Left lung (tissue), 10 donors: Measurements from ENCODE around the gene ZCCHC2. TPM values are rescaled to one million over a fixed set of nuclear protein-coding genes. Genes with fewer than 3 reads are reported as not detected.

Experiments
- ATAC-seq: fragments of 200-7000 bp; cut with Tn5 transposase; one replicate; pipeline ENCODE4 v1.9.1; 2020; ENCODE audit warnings: moderate library complexity
- DNase-seq, 4 donors: peaks; one replicate each; pipeline ENCODE4 v3.0.0-alpha.2; 2013 to 2020
- H3K27ac ChIP-seq, 2 donors: fragments of 200-600 bp; sonication (generic) in 1 of 2; one replicate each; pipeline versions ENCODE4 v1.5.0 to v1.8.0; 2020 to 2021
- H3K27me3 ChIP-seq, 2 donors: fragments of 200-600 bp; sonication (generic) in 1 of 2; one replicate each; pipeline versions ENCODE4 v1.5.0 to v1.8.0; 2020 to 2021
- H3K36me3 ChIP-seq, 2 donors: fragments of 200-600 bp; sonication (generic) in 1 of 2; one replicate each; pipeline versions ENCODE4 v1.5.0 to v1.8.0; 2020 to 2021
- H3K4me1 ChIP-seq, 2 donors: fragments of 200-600 bp; one replicate each; pipeline ENCODE4 v1.8.0; 2021
- H3K4me3 ChIP-seq, 2 donors: fragments of 200-600 bp; sonication (generic) in 1 of 2; one replicate each; pipeline versions ENCODE4 v1.5.0 to v1.8.0; 2020 to 2021; ENCODE audit warnings: mild to moderate bottlenecking in 1 of 2
- H3K9me3 ChIP-seq, 2 donors: fragments of 200-600 bp; sonication (generic) in 1 of 2; one replicate each; pipeline versions ENCODE4 v1.5.0 to v1.8.0; 2020 to 2021
- intact Hi-C, 2 donors: fragments of 100-400 bp; cut with DNase I; formaldehyde crosslinking; loops; one replicate each; pipeline versions ENCODE4 v1.11.2 to v1.14.2; 2022
- polyA plus RNA-seq, 6 donors: library from polyadenylated mRNA; unstranded; fragments of 120-200 nt; gene quantifications; one replicate each; pipeline ENCODE4 v1.2.1, GENCODE V29; 2013; ENCODE audit not compliant: insufficient read length in 6 of 6
- total RNA-seq, 2 donors: library from RNA; stranded (reverse); fragmentation: NEBNext Ultra II Directional; extraction: Animal tissue kit (Norgen Biotek cat#: 25700); gene quantifications; one replicate each; pipeline ENCODE4 v1.2.1, GENCODE V29; 2021
- TF ChIP-seq, protein P1 (sequence below), 2 donors: fragments of 200-600 bp; sonication (generic) in 1 of 2; IDR thresholded peaks; one replicate each; pipeline versions ENCODE4 v1.5.0 to v1.8.0; 2021; ENCODE audit warnings: antibody characterized with exemption in 2 of 2
- donor health status: DM: no; HTN: yes; CAD: no.
- donor health status: DM: no; HTN: no; CAD: no.

Gene ZCCHC2
- total and polyA plus RNA-seq, 8 donors: 14.9 to 34.5 (median 17.0) TPM

DNA sequence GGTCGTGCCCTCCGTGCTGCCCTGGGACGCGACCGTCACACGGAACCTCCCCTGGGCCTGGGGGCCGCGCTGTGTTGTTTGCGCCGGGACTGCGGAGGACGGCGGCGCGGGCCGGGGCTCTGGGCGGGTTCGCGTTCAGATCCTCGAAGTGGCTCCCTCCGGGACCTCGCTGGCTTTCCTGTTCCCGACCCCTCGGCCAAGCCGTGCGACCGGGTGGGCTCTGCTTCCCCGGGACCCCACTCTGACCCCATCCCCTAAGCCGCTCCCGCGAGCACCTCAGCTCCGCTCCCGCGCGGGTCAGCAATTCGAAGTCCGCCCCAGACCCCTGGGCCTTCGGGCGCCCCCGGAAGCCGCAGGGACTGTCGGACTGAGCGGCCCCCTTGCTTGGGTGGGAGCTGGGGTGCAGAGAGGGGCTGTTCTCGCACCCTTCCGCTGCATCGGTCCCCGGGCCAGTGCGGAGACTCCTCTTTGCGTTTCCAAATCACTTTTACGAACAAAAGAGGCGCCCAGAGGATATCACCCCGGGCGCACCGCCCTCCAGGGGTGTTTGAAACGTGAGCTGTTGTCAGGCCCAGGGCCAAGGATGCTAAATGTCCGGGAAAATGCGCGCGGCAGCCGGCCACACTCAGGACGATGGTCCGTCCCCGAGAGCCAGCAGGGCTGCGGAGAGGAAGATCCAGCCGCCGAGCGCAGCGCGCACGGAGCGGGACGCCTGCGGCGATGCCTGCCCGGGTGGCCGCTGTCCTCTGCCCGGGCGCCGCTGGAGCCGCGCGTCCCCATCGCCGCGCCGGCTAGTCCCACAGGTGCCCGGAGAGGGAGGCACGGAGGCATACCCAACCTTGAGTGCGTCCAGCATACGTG is 73.5 kb downstream of the ZCCHC2 start:
- TF ChIP-seq, protein P1, sequence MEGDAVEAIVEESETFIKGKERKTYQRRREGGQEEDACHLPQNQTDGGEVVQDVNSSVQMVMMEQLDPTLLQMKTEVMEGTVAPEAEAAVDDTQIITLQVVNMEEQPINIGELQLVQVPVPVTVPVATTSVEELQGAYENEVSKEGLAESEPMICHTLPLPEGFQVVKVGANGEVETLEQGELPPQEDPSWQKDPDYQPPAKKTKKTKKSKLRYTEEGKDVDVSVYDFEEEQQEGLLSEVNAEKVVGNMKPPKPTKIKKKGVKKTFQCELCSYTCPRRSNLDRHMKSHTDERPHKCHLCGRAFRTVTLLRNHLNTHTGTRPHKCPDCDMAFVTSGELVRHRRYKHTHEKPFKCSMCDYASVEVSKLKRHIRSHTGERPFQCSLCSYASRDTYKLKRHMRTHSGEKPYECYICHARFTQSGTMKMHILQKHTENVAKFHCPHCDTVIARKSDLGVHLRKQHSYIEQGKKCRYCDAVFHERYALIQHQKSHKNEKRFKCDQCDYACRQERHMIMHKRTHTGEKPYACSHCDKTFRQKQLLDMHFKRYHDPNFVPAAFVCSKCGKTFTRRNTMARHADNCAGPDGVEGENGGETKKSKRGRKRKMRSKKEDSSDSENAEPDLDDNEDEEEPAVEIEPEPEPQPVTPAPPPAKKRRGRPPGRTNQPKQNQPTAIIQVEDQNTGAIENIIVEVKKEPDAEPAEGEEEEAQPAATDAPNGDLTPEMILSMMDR (IDR thresholded peaks at IDR 0.05): no peak
- H3K27me3 ChIP-seq: peaks cover 22 to 40% of the 10 kb centered on the region in 2 donors
- no peaks in the 10 kb centered on the region for H3K36me3 ChIP-seq
- intact Hi-C loops: no loop called here
- peaks cover 0 to 15% of the 10 kb centered on the region in 2 donors for H3K4me1 ChIP-seq
- H3K27ac ChIP-seq: no peak overlapping the region
- DNase-seq (no peak), ATAC-seq (no peak)
- peak overlapping the region in 1 of 2 donors; percentile 17 for H3K4me3 ChIP-seq
- no peaks in the 10 kb centered on the region for H3K9me3 ChIP-seq

DNA sequence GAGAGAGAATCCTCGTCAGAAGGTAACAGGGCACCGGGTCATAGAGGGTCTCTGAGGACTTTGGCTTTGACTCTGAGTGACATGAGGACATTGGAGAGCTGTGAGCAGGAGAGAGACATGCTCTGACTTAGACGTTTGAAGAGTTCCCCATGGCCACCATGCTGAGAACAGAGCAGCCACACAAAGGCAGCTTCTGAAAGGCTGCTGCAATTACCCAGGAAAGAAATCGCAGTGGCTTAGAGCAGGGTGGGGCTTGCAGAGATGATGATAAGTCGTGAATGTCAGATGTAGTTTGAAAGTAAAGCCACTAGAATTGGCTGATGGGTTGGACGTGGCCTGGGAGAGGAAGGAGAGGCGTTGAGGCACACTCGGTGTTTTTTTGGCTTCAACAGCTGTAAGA is 79.0 kb downstream of the ZCCHC2 start:
- ATAC-seq (no peak), DNase-seq (no peak)
- intact Hi-C loops: no loop called here
- H3K27me3 ChIP-seq: peaks cover 8 to 32% of the 10 kb centered on the region in 2 donors
- H3K4me3 ChIP-seq: no peak overlapping the region
- H3K9me3 ChIP-seq: no peaks in the 10 kb centered on the region
- H3K4me1 ChIP-seq: peaks cover 0 to under 1% of the 10 kb centered on the region in 2 donors
- TF ChIP-seq, protein P1 (IDR thresholded peaks at IDR 0.05): no peak
- H3K27ac ChIP-seq: no peak overlapping the region
- H3K36me3 ChIP-seq: no peaks in the 10 kb centered on the region

DNA sequence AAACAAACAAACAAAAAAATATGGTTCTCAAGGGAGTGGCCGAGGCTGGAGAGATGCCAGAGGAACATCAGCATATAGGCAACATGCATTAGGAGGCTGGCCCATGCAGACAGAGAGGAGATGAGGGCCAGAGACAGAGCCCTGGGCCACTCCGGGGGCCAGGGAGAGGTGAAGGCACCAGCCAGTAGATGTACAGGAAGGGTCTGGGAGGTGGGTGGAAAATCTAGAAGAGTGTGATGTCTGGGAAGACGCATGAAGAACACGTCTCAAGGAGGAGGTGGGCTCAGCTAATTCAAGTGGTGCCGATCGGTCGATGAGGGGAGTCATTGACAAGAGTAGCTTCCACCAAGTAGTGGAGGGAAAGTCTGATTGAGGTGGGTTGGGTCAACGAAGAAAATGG is 79.9 kb downstream of the ZCCHC2 start:
- TF ChIP-seq, protein P1 (IDR thresholded peaks at IDR 0.05): no peak
- Histone ChIP-seq H3K9me3 (no peaks in the 10 kb centered on the region), H3K4me1 (no peaks in the 10 kb centered on the region), H3K27ac (no peak overlapping the region), H3K4me3 (no peak overlapping the region), H3K27me3 (peaks cover 0 to 23% of the 10 kb centered on the region in 2 donors), H3K36me3 (no peaks in the 10 kb centered on the region)
- DNase-seq (no peak), ATAC-seq (no peak)
- intact Hi-C loops: no loop called here

DNA sequence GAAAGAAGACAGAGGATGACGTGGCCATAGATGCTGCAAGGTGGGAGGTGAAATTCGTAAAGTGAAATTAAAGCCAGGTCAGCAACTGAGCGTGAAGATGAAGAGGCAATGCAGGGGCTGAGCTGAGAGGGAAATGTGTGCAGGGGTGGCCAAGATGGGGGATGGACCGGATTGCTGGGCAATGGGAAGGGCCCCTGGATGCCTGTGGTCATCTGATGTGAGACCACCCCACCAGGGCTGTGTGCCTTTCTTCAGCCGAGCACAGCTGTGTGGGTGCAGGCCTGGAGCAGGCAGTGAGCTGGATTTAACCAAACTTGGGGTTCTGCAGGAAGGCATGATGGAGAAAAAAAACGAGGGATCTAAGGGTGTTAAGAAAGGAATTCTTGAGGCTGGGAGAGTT is 80.4 kb downstream of the ZCCHC2 start:
- no peaks in the 10 kb centered on the region for H3K36me3 ChIP-seq
- H3K4me1 ChIP-seq: no peaks in the 10 kb centered on the region
- TF ChIP-seq, protein P1 (IDR thresholded peaks at IDR 0.05): no peak
- ATAC-seq (no peak), DNase-seq (no peak)
- no peak overlapping the region for H3K4me3 ChIP-seq
- no peaks in the 10 kb centered on the region for H3K9me3 ChIP-seq
- no peak overlapping the region for H3K27ac ChIP-seq
- intact Hi-C loops: no loop called here
- peaks cover 0 to 18% of the 10 kb centered on the region in 2 donors for H3K27me3 ChIP-seq

DNA sequence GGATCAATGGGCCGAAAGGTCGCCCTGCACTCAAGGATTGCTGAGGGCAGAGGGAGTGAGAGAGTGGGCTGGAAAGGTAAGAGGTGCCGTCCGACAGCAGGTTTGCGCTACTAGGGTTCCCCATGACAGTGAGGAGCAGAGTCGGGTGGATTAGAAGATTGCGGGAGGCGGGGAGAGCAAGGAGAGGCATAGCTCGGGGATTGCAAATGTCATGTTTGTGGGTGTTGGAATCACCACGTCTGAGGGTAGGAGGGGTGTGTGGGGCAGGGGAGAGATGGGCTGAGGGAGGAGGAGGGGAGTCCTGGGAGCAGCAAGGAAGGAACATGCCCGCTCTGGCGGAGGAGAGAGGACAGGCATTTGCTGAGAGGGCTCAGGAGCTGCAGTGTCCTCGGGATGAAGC is 81.2 kb downstream of the ZCCHC2 start:
- intact Hi-C loops: no loop called here
- H3K9me3 ChIP-seq: no peaks in the 10 kb centered on the region
- H3K4me1 ChIP-seq: no peaks in the 10 kb centered on the region
- H3K27ac ChIP-seq: no peak overlapping the region
- no peak overlapping the region for H3K4me3 ChIP-seq
- no peaks in the 10 kb centered on the region for H3K36me3 ChIP-seq
- ATAC-seq: no peak
- H3K27me3 ChIP-seq: peaks cover 0 to 17% of the 10 kb centered on the region in 2 donors
- TF ChIP-seq, protein P1 (IDR thresholded peaks at IDR 0.05): no peak
- DNase-seq: no peak
